ENCODE measurements around the gene TSC2. TPM values are rescaled to one million over a fixed set of nuclear protein-coding genes. Genes with fewer than 3 reads are reported as not detected.

TSC2 gene
- polyA plus RNA-seq, 1 donor (not counting 4 experiments of a cell fraction or from before 2014, with no cell fraction given): 22.6 TPM

GRCh38 chr16:2084895-2085625, 37.3 kb downstream of the TSC2 start:
- H3K27me3 ChIP-seq (ENCODE audit: control insufficient read depth, extremely low read depth, insufficient read depth, low read length): no peaks in the 10 kb centered on the region
- TF ChIP-seq CTCF (optimal IDR thresholded peaks at IDR 0.05 in 1 of 3, IDR thresholded peaks at IDR 0.05 in 1 of 3, conservative IDR thresholded peaks at IDR 0.05 in 1 of 3; ENCODE audit: extremely low read depth in 1 of 3, insufficient read depth in 2 of 3, low read length in 3 of 3): no peak
- no peak for TF ChIP-seq EZH2 (IDR thresholded peaks at IDR 0.05; ENCODE audit: low read length)
- no peak overlapping the region for H3K9ac ChIP-seq (ENCODE audit: control insufficient read depth, extremely low read depth, insufficient read depth, low read length)
- H3K9me1 ChIP-seq (ENCODE audit: control insufficient read depth, extremely low read depth, insufficient read depth, low read length): no peaks in the 10 kb centered on the region
- peaks cover 28 to 35% of the 10 kb centered on the region in 2 experiments for H3K36me3 ChIP-seq (ENCODE audit: control insufficient read depth in 2 of 2, extremely low read depth in 1 of 2, insufficient read depth in 2 of 2, low read length in 2 of 2)
- no peak overlapping the region for H3K27ac ChIP-seq (ENCODE audit: control insufficient read depth, insufficient read depth, low read length)
- DNase-seq (ENCODE audit: low read depth, low spot score) (no peak), FAIRE-seq (no peak)
- dilution Hi-C loops (cut with MboI; ENCODE audit: extremely low pct_ligation_motif_present, low sequenced_read_pairs): no loop called here
- peaks cover 13% of the 10 kb centered on the region for H4K20me1 ChIP-seq (ENCODE audit: control insufficient read depth, extremely low read depth, insufficient read depth, low read length)
- no peaks in the 10 kb centered on the region for H3K79me2 ChIP-seq (ENCODE audit: control insufficient read depth, insufficient read depth, low read length)
- H3K4me1 ChIP-seq (ENCODE audit: control insufficient read depth, extremely low read depth, insufficient read depth, low read length): peaks cover 15% of the 10 kb centered on the region
- no peak overlapping the region for H3K4me2 ChIP-seq (ENCODE audit: control insufficient read depth, extremely low read depth, insufficient read depth, low read depth, low read length)
- no peaks in the 10 kb centered on the region for H3K9me3 ChIP-seq (ENCODE audit: control insufficient read depth, low read depth, low read length)
- H2AFZ ChIP-seq (ENCODE audit: control insufficient read depth, low read length): no peak overlapping the region
- no peak overlapping the region for H3K4me3 ChIP-seq (ENCODE audit: control insufficient read depth in 2 of 3, extremely low read depth in 1 of 3, insufficient read depth in 2 of 3, low read depth in 1 of 3, low read length in 3 of 3)

GRCh38 chr16:2085669-2086068, 37.9 kb downstream of the TSC2 start:
- Histone ChIP-seq H3K9me1 (ENCODE audit: control insufficient read depth, extremely low read depth, insufficient read depth, low read length) (no peaks in the 10 kb centered on the region), H3K36me3 (ENCODE audit: control insufficient read depth in 2 of 2, extremely low read depth in 1 of 2, insufficient read depth in 2 of 2, low read length in 2 of 2) (peaks cover 28 to 41% of the 10 kb centered on the region in 2 experiments), H2AFZ (ENCODE audit: control insufficient read depth, low read length) (no peak overlapping the region), H3K9ac (ENCODE audit: control insufficient read depth, extremely low read depth, insufficient read depth, low read length) (no peak overlapping the region), H3K27me3 (ENCODE audit: control insufficient read depth, extremely low read depth, insufficient read depth, low read length) (no peaks in the 10 kb centered on the region), H3K9me3 (ENCODE audit: control insufficient read depth, low read depth, low read length) (no peaks in the 10 kb centered on the region), H3K79me2 (ENCODE audit: control insufficient read depth, insufficient read depth, low read length) (no peaks in the 10 kb centered on the region), H3K4me1 (ENCODE audit: control insufficient read depth, extremely low read depth, insufficient read depth, low read length) (peaks cover 15% of the 10 kb centered on the region), H3K27ac (ENCODE audit: control insufficient read depth, insufficient read depth, low read length) (no peak overlapping the region), H3K4me3 (ENCODE audit: control insufficient read depth in 2 of 3, extremely low read depth in 1 of 3, insufficient read depth in 2 of 3, low read depth in 1 of 3, low read length in 3 of 3) (no peak overlapping the region), H4K20me1 (ENCODE audit: control insufficient read depth, extremely low read depth, insufficient read depth, low read length) (peaks cover 19% of the 10 kb centered on the region), H3K4me2 (ENCODE audit: control insufficient read depth, extremely low read depth, insufficient read depth, low read depth, low read length) (no peak overlapping the region)
- no peak for TF ChIP-seq EZH2 (IDR thresholded peaks at IDR 0.05; ENCODE audit: low read length)
- no peak for TF ChIP-seq CTCF (optimal IDR thresholded peaks at IDR 0.05 in 1 of 3, IDR thresholded peaks at IDR 0.05 in 1 of 3, conservative IDR thresholded peaks at IDR 0.05 in 1 of 3; ENCODE audit: extremely low read depth in 1 of 3, insufficient read depth in 2 of 3, low read length in 3 of 3)
- FAIRE-seq (no peak), DNase-seq (ENCODE audit: low read depth, low spot score) (no peak)
- dilution Hi-C loops (cut with MboI; ENCODE audit: extremely low pct_ligation_motif_present, low sequenced_read_pairs): no loop called here

Measured in keratinocyte (primary cell).